ENCODE results near the gene PBXIP1.

Gene PBXIP1

DNA sequence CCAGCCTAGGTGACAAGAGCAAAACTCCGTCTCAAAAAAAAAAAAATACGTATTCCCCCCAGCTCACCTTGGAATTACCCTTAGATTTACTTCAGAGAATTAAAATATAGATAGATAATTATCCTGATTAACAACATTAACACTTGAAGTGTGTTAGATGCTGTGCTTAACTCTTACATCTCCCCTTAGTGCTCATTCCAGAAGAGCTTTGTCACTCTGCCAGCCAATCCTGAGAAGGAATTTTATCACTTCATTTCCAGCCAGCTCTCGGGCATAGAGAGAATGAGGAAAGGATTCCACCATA is 16.3 kb upstream of the PBXIP1 start:
- DNase-seq (ENCODE audit: low read depth, low spot score) = no peak
- Histone ChIP-seq H3K4me3 (peak overlapping the region; percentile 97), H3K27ac (peak overlapping the region; percentile 99), H3K9ac (ENCODE audit: insufficient read length) (peak overlapping the region; percentile 43), H3K36me3 (ENCODE audit: insufficient read depth, low read length) (peaks cover 20% of the 10 kb centered on the region), H3K9me3 (ENCODE audit: low read depth, low read length) (no peaks in the 10 kb centered on the region)
- TF ChIP-seq EZH2 (IDR thresholded peaks at IDR 0.05) (no peak), FOXP2 (optimal IDR thresholded peaks at IDR 0.05; ENCODE audit: control extremely low read depth, extremely low read length, insufficient read depth) (no peak), POLR2AphosphoS5 (IDR thresholded peaks at IDR 0.05; ENCODE audit: borderline replicate concordance, low read depth, low read length) (no peak)

DNA sequence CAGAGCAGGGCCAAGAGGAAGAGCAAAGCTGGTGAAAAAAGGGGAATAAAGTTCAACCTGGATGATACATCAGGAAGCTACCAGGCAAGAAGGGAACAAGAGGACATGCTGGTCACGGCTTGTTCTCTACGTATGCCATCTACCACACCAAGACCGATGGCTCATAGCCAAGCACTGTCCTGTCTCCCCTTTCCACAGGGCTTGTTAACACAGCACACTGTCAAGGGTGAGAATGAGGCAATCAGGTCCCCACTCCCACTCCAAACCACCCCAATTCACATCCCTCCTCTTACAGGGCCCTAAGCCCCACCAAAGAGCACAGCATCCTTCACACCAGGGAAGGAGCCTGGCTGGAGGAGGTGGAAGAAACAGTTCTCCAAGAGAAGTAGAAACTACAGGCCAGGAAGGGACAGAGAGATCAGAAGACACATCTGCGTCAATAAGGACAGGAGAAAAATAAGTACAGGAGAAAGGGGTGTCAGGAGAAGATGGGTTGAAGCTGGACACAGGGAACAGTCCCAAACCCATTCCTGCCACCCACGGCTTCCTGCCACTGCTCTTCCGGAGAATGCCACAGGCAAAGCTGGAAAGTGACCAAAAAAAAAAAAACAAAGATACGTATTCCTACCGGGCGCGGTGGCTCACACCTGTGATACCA is 15.6 kb upstream of the PBXIP1 start:
- Histone ChIP-seq H3K36me3 (ENCODE audit: insufficient read depth, low read length) (peaks cover 26% of the 10 kb centered on the region), H3K4me3 (peak overlapping the region; percentile 82), H3K27ac (peak overlapping the region; percentile 83), H3K9ac (ENCODE audit: insufficient read length) (peak overlapping the region; percentile 74), H3K9me3 (ENCODE audit: low read depth, low read length) (no peaks in the 10 kb centered on the region)
- DNase-seq (ENCODE audit: low read depth, low spot score) = no peak
- TF ChIP-seq POLR2AphosphoS5 (IDR thresholded peaks at IDR 0.05; ENCODE audit: borderline replicate concordance, low read depth, low read length) (no peak), EZH2 (IDR thresholded peaks at IDR 0.05) (no peak), FOXP2 (optimal IDR thresholded peaks at IDR 0.05; ENCODE audit: control extremely low read depth, extremely low read length, insufficient read depth) (no peak)

DNA sequence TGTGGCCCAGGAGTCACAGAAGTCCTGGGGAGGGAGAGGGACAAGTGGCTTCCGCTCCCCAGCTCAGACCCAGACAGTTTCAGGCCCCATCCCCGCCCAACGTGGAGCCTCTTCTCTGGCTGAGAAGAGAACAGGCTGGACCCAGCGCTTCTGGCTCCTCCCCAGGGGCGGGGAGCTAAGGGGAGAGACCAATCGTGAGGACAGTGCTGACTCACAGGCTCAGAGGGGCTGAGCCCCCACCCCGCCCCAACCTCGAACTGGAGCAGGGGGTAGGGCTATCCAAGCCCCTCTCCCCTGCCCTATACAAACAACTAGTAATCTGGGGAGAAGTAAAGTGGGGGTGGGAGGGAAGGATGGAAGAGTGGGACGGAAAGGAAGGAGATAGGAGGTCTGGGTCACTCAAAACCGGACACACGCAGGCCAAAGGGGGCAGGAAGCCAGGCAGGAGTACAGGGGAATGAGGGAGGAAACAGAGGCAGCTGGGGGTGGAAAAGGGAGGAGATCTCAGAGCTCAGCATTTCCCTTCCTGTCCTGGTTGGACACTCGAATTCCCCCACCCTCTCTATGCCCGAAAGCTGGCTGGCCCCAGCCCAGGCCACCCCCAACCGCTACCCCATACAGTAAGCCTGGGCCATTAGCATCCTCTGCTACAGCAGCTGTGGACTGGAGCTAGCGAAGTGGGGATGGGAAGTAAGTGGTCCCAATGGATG is 14.9 kb upstream of the PBXIP1 start, which contains the start of gene SHC1:
Gene SHC1, minus strand, starts transcription at position 117 of the 710 bp plus-strand sequence. CDS start 221 bp downstream, outside the sequence.
- TF ChIP-seq FOXP2 (optimal IDR thresholded peaks at IDR 0.05; ENCODE audit: control extremely low read depth, extremely low read length, insufficient read depth) (no peak), POLR2AphosphoS5 (IDR thresholded peaks at IDR 0.05; ENCODE audit: borderline replicate concordance, low read depth, low read length) (peak; percentile 98)
- H3K9me3 ChIP-seq (ENCODE audit: low read depth, low read length) = no peaks in the 10 kb centered on the region
- H3K9ac ChIP-seq (ENCODE audit: insufficient read length) = peak within 1 kb of the TSS; percentile 74
- peaks cover 27% of the 10 kb centered on the region for H3K36me3 ChIP-seq (ENCODE audit: insufficient read depth, low read length)
- H3K27ac ChIP-seq = peak within 1 kb of the TSS; percentile 83
- DNase-seq (ENCODE audit: low read depth, low spot score) = no peak
- H3K4me3 ChIP-seq = peak within 1 kb of the TSS; percentile 82

DNA sequence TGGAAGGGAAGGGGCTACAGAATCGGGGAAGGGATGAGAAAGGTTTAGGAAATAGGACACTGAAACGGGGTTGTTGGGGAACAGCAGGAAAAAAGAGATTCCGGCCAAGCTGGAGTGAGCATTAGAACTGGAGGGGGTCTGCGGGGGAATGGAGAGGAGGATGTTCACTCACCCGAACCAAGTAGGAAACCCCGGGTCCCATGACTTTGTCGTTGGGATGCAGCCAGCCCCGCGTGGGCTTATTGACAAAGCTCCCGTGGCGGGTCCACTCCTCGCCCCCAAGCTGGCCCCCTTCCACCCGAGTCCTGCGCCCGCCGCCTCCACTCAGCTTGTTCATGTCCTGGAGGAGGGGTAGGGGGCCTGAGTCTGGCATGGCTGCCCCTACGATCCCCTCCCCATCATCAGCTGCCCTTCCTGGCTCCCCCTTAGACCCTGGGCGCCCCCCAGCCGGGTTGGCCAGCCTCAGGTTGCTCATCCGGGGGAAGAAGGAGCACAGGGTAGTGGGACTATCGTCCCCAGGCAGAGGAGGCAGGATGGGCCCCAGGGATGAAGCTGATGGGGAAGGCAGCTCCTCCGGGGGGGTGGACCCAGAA is 14.1 kb upstream of the PBXIP1 start:
- Histone ChIP-seq H3K9ac (ENCODE audit: insufficient read length) (peak overlapping the region; percentile 74), H3K4me3 (peak overlapping the region; percentile 82), H3K36me3 (ENCODE audit: insufficient read depth, low read length) (peaks cover 33% of the 10 kb centered on the region), H3K9me3 (ENCODE audit: low read depth, low read length) (no peaks in the 10 kb centered on the region), H3K27ac (no peak overlapping the region)
- no peak for DNase-seq (ENCODE audit: low read depth, low spot score)
- TF ChIP-seq FOXP2 (optimal IDR thresholded peaks at IDR 0.05; ENCODE audit: control extremely low read depth, extremely low read length, insufficient read depth) = no peak
- no peak for TF ChIP-seq POLR2AphosphoS5 (IDR thresholded peaks at IDR 0.05; ENCODE audit: borderline replicate concordance, low read depth, low read length)
- no peak for TF ChIP-seq EZH2 (IDR thresholded peaks at IDR 0.05)

DNA sequence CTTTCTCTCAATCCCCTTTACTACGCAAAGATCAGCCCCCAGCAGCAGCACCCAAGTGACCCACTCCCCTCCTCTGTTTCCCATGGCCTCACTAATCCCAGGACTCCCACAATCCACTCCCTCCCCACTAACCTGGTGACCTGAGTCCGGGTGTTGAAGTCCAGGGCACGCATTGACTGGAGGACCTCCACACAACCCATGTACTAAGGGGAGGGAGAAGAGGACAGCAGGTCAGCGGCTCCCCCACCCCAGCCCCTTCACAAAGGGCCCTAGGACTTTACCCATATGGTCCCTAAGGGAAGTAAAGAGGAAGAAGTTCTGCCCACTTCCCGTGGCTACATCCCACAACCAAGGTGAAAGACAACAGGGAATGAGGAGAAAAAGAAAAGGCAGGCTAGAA is 13.3 kb upstream of the PBXIP1 start:
- peak overlapping the region; percentile 22; the same call in 1 of the 2 replicates for H3K27ac ChIP-seq
- no peak for DNase-seq (ENCODE audit: low read depth, low spot score)
- H3K36me3 ChIP-seq (ENCODE audit: insufficient read depth, low read length) = peaks cover 39% of the 10 kb centered on the region
- H3K9me3 ChIP-seq (ENCODE audit: low read depth, low read length) = no peaks in the 10 kb centered on the region
- no peak for TF ChIP-seq POLR2AphosphoS5 (IDR thresholded peaks at IDR 0.05; ENCODE audit: borderline replicate concordance, low read depth, low read length)
- no peak for TF ChIP-seq FOXP2 (optimal IDR thresholded peaks at IDR 0.05; ENCODE audit: control extremely low read depth, extremely low read length, insufficient read depth)
- TF ChIP-seq EZH2 (IDR thresholded peaks at IDR 0.05) = no peak
- H3K4me3 ChIP-seq = peak overlapping the region; percentile 82
- H3K9ac ChIP-seq (ENCODE audit: insufficient read length) = peak overlapping the region; percentile 74

DNA sequence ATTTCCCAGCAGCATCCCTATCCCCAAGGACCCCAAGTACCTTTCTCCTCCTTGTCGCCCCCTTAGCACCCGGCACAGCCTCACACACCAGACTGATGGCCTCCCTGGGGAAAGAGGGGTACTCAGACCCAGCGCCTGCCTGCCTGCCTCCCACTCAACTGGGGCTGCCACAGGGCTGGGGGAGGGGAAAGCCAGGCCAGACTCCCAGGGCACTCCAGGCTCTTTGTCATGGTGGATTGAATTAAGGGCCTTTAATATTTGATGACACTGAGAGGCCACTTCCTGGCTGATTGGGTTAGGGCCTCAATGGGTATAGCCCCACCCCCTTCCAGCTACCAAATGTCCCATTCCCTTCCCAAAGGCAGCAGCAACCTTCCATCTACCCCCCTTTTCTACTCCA is 12.8 kb upstream of the PBXIP1 start:
- Histone ChIP-seq H3K4me3 (peak overlapping the region; percentile 82), H3K9me3 (ENCODE audit: low read depth, low read length) (no peaks in the 10 kb centered on the region), H3K27ac (no peak overlapping the region), H3K36me3 (ENCODE audit: insufficient read depth, low read length) (peaks cover 44% of the 10 kb centered on the region), H3K9ac (ENCODE audit: insufficient read length) (peak overlapping the region; percentile 74)
- no peak for DNase-seq (ENCODE audit: low read depth, low spot score)
- TF ChIP-seq EZH2 (IDR thresholded peaks at IDR 0.05) (no peak), FOXP2 (optimal IDR thresholded peaks at IDR 0.05; ENCODE audit: control extremely low read depth, extremely low read length, insufficient read depth) (no peak), POLR2AphosphoS5 (IDR thresholded peaks at IDR 0.05; ENCODE audit: borderline replicate concordance, low read depth, low read length) (no peak)

DNA sequence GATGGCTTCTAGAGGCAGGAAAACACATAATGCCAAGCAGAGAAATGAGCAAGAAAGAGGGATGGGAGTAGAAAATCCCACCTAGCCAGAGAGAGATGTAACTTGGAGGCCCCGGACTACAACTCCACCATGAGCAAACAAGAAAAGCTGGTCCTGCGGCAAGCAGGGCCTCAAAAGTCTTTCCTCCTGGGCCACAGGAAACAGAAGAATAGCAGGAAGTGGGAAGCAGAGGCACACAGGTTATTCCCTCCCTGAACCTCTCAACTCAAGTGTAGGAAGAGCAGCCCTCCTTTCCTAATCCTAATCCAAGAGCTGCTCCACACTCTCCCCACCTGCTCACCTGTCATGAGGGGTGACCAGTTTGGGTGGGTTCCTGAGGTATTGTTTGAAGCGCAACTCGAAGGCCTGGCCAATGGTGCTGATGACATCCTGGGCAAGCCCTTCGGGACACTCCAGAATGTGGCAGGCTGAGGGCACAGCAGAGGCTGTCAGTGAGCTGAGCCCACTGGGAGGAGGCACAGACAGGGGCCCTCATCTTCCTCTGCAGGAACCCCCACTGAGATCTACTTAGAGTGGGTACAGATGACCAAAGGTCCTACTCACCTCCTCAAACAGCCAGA is 11.5 kb upstream of the PBXIP1 start:
- Histone ChIP-seq H3K9me3 (ENCODE audit: low read depth, low read length) (no peaks in the 10 kb centered on the region), H3K9ac (ENCODE audit: insufficient read length) (no peak overlapping the region), H3K36me3 (ENCODE audit: insufficient read depth, low read length) (peaks cover 54% of the 10 kb centered on the region), H3K4me3 (no peak overlapping the region), H3K27ac (peak overlapping the region; percentile 22; the same call in 1 of the 2 replicates)
- TF ChIP-seq EZH2 (IDR thresholded peaks at IDR 0.05) (no peak), POLR2AphosphoS5 (IDR thresholded peaks at IDR 0.05; ENCODE audit: borderline replicate concordance, low read depth, low read length) (no peak), FOXP2 (optimal IDR thresholded peaks at IDR 0.05; ENCODE audit: control extremely low read depth, extremely low read length, insufficient read depth) (no peak)
- no peak for DNase-seq (ENCODE audit: low read depth, low spot score)

DNA sequence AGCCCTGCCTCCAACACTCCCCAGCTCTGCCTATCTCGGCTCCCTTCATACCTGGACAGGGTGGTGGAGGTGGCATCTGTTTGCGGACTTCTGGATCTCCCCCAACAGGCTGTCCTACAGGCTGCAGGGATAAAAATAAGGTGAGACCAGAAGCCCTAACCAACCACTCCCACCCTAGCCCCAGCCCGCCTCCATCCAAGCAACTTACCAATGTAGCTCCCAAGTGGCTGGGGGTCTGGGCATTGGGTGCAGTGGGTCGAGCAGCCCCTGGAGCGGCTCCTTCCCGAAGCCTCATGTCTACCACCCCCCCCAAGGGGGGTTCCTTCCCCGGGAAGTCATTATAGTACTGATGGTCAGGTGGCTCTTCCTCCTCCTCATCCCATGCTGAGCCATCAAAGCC is 10.2 kb upstream of the PBXIP1 start:
- H3K27ac ChIP-seq = no peak overlapping the region
- no peak for DNase-seq (ENCODE audit: low read depth, low spot score)
- no peak overlapping the region for H3K4me3 ChIP-seq
- H3K9ac ChIP-seq (ENCODE audit: insufficient read length) = no peak overlapping the region
- H3K9me3 ChIP-seq (ENCODE audit: low read depth, low read length) = no peaks in the 10 kb centered on the region
- peaks cover 54% of the 10 kb centered on the region for H3K36me3 ChIP-seq (ENCODE audit: insufficient read depth, low read length)
- TF ChIP-seq FOXP2 (optimal IDR thresholded peaks at IDR 0.05; ENCODE audit: control extremely low read depth, extremely low read length, insufficient read depth) (no peak), POLR2AphosphoS5 (IDR thresholded peaks at IDR 0.05; ENCODE audit: borderline replicate concordance, low read depth, low read length) (no peak), EZH2 (IDR thresholded peaks at IDR 0.05) (no peak)
